SK-N-SH (cell line): ENCODE data around the gene FAM124A. TPM values are rescaled to one million over a fixed set of nuclear protein-coding genes. Genes with fewer than 3 reads are reported as not detected.

Experiments used
- CTCF ChIA-PET: fragments of 300-600, 350-600 bp; formaldehyde crosslinking; extraction: SDS; loops from one replicate; lab custom pipeline; 2021; lab: Yijun Ruan, JAX
- POLR2A ChIA-PET: fragments of 350-600 bp; sonication (Branson Sonifier 250); formaldehyde crosslinking; extraction: SDS; loops from one replicate; lab custom pipeline; 2020; ENCODE audit warnings: antibody characterized with exemption, inconsistent platforms; lab: Yijun Ruan, JAX
- DNase-seq: peaks from one replicate; pipeline ENCODE4 v3.0.0; 2012
- H2AFZ ChIP-seq: fragments of 200-600 bp; sonication (generic); 2 replicates; pipeline ENCODE4 v1.8.1; 2016; ENCODE audit warnings: antibody characterized with exemption, mild to moderate bottlenecking, low read depth
- H3F3A ChIP-seq: fragments of 200-600 bp; sonication (generic); replicated peaks from 2 replicates; pipeline ENCODE3; 2016; ENCODE audit warnings: antibody characterized with exemption, mild to moderate bottlenecking; ENCODE audit not compliant: insufficient read depth
- H3K27ac ChIP-seq, 2 experiments: fragments of 200-500 bp in 1 of 2; fragments of 200-600 bp in 1 of 2; sonication (Bioruptor generic) in 1 of 2; sonication (generic), shearing (Covaris generic) in 1 of 2; 2 replicates each; pipeline versions ENCODE4 v1.5.1 to v1.6.1; 2014 to 2016; ENCODE audit warnings: low read depth in 2 of 2, inconsistent platforms in 1 of 2, low read length in 1 of 2, mild to moderate bottlenecking in 1 of 2, mixed read lengths in 1 of 2
- H3K27me3 ChIP-seq: fragments of 200-600 bp; sonication (generic), shearing (Covaris generic); 2 replicates; pipeline ENCODE4 v1.6.1; 2016; ENCODE audit warnings: mixed run types; ENCODE audit not compliant: insufficient read depth
- H3K36me3 ChIP-seq, 2 experiments: fragments of 200-500 bp in 1 of 2; fragments of 200-600 bp in 1 of 2; sonication (Bioruptor generic) in 1 of 2; sonication (generic) in 1 of 2; replicated peaks in 1 of 2; 2 replicates each; pipeline versions ENCODE3 to v1.5.1; 2014 to 2016; ENCODE audit warnings: low read length in 1 of 2, mild to moderate bottlenecking in 1 of 2; ENCODE audit not compliant: insufficient read depth in 2 of 2, control insufficient read depth in 1 of 2
- H3K4me1 ChIP-seq, 2 experiments: fragments of 200-500 bp in 1 of 2; fragments of 200-600 bp in 1 of 2; sonication (Bioruptor generic) in 1 of 2; sonication (generic), shearing (Covaris generic) in 1 of 2; 2 replicates each; pipeline versions ENCODE4 v1.5.1 to v1.6.1; 2014 to 2016; ENCODE audit warnings: low read depth in 1 of 2, low read length in 1 of 2, mixed run types in 1 of 2; ENCODE audit not compliant: insufficient read depth in 2 of 2, control insufficient read depth in 1 of 2
- H3K4me2 ChIP-seq: fragments of 200-600 bp; sonication (generic), shearing (Covaris generic); 2 replicates; pipeline ENCODE4 v1.6.1; 2017; ENCODE audit warnings: mixed run types
- H3K4me3 ChIP-seq, 2 experiments: fragments of 200-500 bp in 1 of 2; fragments of 200-600 bp in 1 of 2; sonication (Bioruptor generic) in 1 of 2; sonication (generic), shearing (Covaris generic) in 1 of 2; 2 replicates each; pipeline versions ENCODE4 v1.5.1 to v1.8.1; 2014 to 2016; ENCODE audit warnings: low read depth in 2 of 2, inconsistent platforms in 1 of 2, low read length in 1 of 2, mild to moderate bottlenecking in 1 of 2, mixed read lengths in 1 of 2, moderate library complexity in 1 of 2
- H3K79me2 ChIP-seq: fragments of 200-600 bp; sonication (generic); 2 replicates; pipeline ENCODE4 v1.8.1; 2017; ENCODE audit warnings: mild to moderate bottlenecking; ENCODE audit not compliant: insufficient read depth
- H3K9ac ChIP-seq: fragments of 200-600 bp; sonication (generic); 2 replicates; pipeline ENCODE4 v1.6.1; 2017; ENCODE audit warnings: mixed run types
- H3K9me2 ChIP-seq: fragments of 200-600 bp; sonication (generic); 2 replicates; pipeline ENCODE4 v1.6.1; 2017; ENCODE audit warnings: mixed run types
- H3K9me3 ChIP-seq: fragments of 200-600 bp; sonication (generic); 2 replicates; pipeline ENCODE4 v1.6.1; 2017; ENCODE audit warnings: mixed run types, mild to moderate bottlenecking, moderate library complexity
- H4K20me1 ChIP-seq: fragments of 200-600 bp; sonication (generic); 2 replicates; pipeline ENCODE4 v1.6.1; 2017; ENCODE audit warnings: mild to moderate bottlenecking, mixed run types; ENCODE audit not compliant: insufficient read depth
- ELF1 ChIP-seq: IDR thresholded peaks from 2 replicates; pipeline ENCODE4 v1.4.0; 2012
- EP300 ChIP-seq, 2 experiments: IDR thresholded peaks; 2 replicates each; pipeline versions ENCODE4 v1.4.0 to v1.6.1; 2012; ENCODE audit warnings: borderline replicate concordance in 1 of 2, low read depth in 1 of 2, low read length in 1 of 2
- JUND ChIP-seq: IDR thresholded peaks from 2 replicates; pipeline ENCODE4 v1.4.0; 2012
- POLR2AphosphoS5 ChIP-seq: IDR thresholded peaks from 2 replicates; pipeline ENCODE4 v1.6.1; 2012; ENCODE audit warnings: low read depth, low read length
- SMC3 ChIP-seq: IDR thresholded peaks from 2 replicates; pipeline ENCODE4 v1.6.1; 2012; ENCODE audit warnings: low read depth, low read length, improper control_type of control experiment
- WGBS: methylation state at CpG from one replicate; pipeline ENCODE4 v1.1.6; 2017; ENCODE audit warnings: low lambda C conversion rate; 5-methylcytosine and 5-hydroxymethylcytosine counted together
- polyA plus RNA-seq, 3 experiments: library from polyadenylated mRNA; depleted of rRNA; stranded (reverse); fragments of >200 nt; gene quantifications; 2 replicates each; pipeline ENCODE4 v1.2.3, GENCODE V29; 2012
- TF ChIP-seq, protein P1 (sequence below): IDR thresholded peaks from 2 replicates; pipeline ENCODE4 v1.4.0; 2012; ENCODE audit warnings: low read depth, borderline replicate concordance
- TF ChIP-seq, protein P2 (sequence below): IDR thresholded peaks from 2 replicates; pipeline ENCODE4 v1.4.0; 2012; ENCODE audit warnings: low read depth, borderline replicate concordance
- TF ChIP-seq, protein P3 (sequence below): fragments of 150-350 bp; IDR thresholded peaks from 2 replicates; pipeline ENCODE4 v1.6.1; 2017; ENCODE audit warnings: antibody characterized with exemption, low read length, low read depth, borderline replicate concordance
- TF ChIP-seq, protein P4 (sequence below): IDR thresholded peaks from 2 replicates; pipeline ENCODE4 v1.4.0; 2012; ENCODE audit warnings: low read depth
- TF ChIP-seq, protein P5 (sequence below): IDR thresholded peaks from 2 replicates; pipeline ENCODE4 v1.6.1; 2012; ENCODE audit warnings: mild to moderate bottlenecking, low read depth, low read length, moderate library complexity

The FAM124A gene
- polyA plus RNA-seq, 1 of the 3 experiments (the other 2 are of a cell fraction): 1.5 TPM

DNA sequence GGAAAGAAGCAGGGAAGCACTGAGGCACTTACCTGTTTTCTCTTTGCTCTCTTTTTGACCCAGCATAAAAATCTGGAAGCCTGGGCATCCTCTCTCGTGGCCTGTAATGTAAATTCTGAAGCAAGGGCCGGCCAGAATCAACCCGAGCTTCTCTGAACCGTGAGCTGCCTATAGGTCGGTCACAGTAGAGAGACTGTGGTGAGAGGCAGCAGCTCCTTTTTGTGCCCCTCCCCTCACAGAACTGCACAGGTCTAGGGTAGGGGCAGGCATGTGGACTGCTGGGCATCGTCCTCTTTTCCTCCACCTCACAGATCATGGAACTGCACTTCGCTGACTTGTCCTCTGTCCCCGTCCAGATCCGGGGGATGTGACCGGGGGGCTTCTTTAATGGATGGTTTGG is 12.5 kb downstream of the FAM124A start:
- Histone ChIP-seq H3K36me3 (peaks cover 0 to 6% of the 10 kb centered on the region in 2 experiments), H3K79me2 (no peaks in the 10 kb centered on the region), H3F3A (peaks cover 8% of the 10 kb centered on the region), H3K4me2 (no peak overlapping the region), H3K9me2 (no peaks in the 10 kb centered on the region)
- POLR2A ChIA-PET: interaction anchor here (0.6 kb wide), 1 partner anchor 1968 kb away, joined by 3 read pairs; no protein-coding TSS in a partner anchor
- 92% methylated on average over 7 of the region's 10 CpGs for WGBS
- TF ChIP-seq ELF1 (no peak), POLR2AphosphoS5 (no peak), EP300 (IDR thresholded peaks at IDR 0.05; ENCODE audit: borderline replicate concordance in 1 of 2, low read depth in 1 of 2, low read length in 1 of 2) (no peak), JUND (no peak), SMC3 (no peak)
- TF ChIP-seq, protein P1, sequence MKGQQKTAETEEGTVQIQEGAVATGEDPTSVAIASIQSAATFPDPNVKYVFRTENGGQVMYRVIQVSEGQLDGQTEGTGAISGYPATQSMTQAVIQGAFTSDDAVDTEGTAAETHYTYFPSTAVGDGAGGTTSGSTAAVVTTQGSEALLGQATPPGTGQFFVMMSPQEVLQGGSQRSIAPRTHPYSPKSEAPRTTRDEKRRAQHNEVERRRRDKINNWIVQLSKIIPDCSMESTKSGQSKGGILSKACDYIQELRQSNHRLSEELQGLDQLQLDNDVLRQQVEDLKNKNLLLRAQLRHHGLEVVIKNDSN: no peak
- TF ChIP-seq, protein P2, sequence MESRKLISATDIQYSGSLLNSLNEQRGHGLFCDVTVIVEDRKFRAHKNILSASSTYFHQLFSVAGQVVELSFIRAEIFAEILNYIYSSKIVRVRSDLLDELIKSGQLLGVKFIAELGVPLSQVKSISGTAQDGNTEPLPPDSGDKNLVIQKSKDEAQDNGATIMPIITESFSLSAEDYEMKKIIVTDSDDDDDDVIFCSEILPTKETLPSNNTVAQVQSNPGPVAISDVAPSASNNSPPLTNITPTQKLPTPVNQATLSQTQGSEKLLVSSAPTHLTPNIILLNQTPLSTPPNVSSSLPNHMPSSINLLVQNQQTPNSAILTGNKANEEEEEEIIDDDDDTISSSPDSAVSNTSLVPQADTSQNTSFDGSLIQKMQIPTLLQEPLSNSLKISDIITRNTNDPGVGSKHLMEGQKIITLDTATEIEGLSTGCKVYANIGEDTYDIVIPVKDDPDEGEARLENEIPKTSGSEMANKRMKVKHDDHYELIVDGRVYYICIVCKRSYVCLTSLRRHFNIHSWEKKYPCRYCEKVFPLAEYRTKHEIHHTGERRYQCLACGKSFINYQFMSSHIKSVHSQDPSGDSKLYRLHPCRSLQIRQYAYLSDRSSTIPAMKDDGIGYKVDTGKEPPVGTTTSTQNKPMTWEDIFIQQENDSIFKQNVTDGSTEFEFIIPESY: no peak
- TF ChIP-seq, protein P3, sequence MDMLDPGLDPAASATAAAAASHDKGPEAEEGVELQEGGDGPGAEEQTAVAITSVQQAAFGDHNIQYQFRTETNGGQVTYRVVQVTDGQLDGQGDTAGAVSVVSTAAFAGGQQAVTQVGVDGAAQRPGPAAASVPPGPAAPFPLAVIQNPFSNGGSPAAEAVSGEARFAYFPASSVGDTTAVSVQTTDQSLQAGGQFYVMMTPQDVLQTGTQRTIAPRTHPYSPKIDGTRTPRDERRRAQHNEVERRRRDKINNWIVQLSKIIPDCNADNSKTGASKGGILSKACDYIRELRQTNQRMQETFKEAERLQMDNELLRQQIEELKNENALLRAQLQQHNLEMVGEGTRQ: no peak
- TF ChIP-seq, protein P4, sequence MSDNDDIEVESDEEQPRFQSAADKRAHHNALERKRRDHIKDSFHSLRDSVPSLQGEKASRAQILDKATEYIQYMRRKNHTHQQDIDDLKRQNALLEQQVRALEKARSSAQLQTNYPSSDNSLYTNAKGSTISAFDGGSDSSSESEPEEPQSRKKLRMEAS: no peak
- TF ChIP-seq, protein P5, sequence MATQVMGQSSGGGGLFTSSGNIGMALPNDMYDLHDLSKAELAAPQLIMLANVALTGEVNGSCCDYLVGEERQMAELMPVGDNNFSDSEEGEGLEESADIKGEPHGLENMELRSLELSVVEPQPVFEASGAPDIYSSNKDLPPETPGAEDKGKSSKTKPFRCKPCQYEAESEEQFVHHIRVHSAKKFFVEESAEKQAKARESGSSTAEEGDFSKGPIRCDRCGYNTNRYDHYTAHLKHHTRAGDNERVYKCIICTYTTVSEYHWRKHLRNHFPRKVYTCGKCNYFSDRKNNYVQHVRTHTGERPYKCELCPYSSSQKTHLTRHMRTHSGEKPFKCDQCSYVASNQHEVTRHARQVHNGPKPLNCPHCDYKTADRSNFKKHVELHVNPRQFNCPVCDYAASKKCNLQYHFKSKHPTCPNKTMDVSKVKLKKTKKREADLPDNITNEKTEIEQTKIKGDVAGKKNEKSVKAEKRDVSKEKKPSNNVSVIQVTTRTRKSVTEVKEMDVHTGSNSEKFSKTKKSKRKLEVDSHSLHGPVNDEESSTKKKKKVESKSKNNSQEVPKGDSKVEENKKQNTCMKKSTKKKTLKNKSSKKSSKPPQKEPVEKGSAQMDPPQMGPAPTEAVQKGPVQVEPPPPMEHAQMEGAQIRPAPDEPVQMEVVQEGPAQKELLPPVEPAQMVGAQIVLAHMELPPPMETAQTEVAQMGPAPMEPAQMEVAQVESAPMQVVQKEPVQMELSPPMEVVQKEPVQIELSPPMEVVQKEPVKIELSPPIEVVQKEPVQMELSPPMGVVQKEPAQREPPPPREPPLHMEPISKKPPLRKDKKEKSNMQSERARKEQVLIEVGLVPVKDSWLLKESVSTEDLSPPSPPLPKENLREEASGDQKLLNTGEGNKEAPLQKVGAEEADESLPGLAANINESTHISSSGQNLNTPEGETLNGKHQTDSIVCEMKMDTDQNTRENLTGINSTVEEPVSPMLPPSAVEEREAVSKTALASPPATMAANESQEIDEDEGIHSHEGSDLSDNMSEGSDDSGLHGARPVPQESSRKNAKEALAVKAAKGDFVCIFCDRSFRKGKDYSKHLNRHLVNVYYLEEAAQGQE: no peak
- TF ChIP-seq, all 33 proteins: peak for 0
- CTCF ChIA-PET: interaction anchor here (1.7 to 1.9 kb wide), 2 partner anchors 11 to 52 kb away, joined by 7 to 9 read pairs; no protein-coding TSS in a partner anchor
- Histone ChIP-seq H3K4me3 (no peak overlapping the region), H4K20me1 (no peaks in the 10 kb centered on the region), H3K27me3 (no peaks in the 10 kb centered on the region), H3K4me1 (peaks cover 6 to 10% of the 10 kb centered on the region in 2 experiments; a peak in 2 of 4 replicates), H3K9ac (no peak overlapping the region), H3K9me3 (no peaks in the 10 kb centered on the region), H3K27ac (no peak overlapping the region), H2AFZ (no peak overlapping the region)
- DNase-seq: no peak
